Measurements from ENCODE around the gene XYLT1.

GRCh38 chr16:17333229-17333628 is 137.5 kb downstream of the XYLT1 start:
- TF ChIP-seq CTCF (IDR thresholded peaks at IDR 0.05) (no peak), POLR2AphosphoS5 (IDR thresholded peaks at IDR 0.05; ENCODE audit: insufficient read depth in 1 of 2, low read depth in 1 of 2) (no peak)

Data from vagina (tissue), 2 donors.